Cerebellar cortex (tissue), 1 donor: ENCODE data around the gene CEP55.

Experiments
- DNase-seq: peaks from one replicate; pipeline ENCODE4 v3.0.0-alpha.2; 2015; ENCODE audit warnings: low spot score

CEP55 gene

GRCh38 chr10:93469454-93469853, 27.0 kb upstream of the CEP55 start:
- no peak for DNase-seq

- no peak for DNase-seq
These were observed 25.2 kb upstream of the CEP55 start for GRCh38 chr10:93471110-93471651.

- no peak for DNase-seq
These were observed 23.3 kb upstream of the CEP55 start for GRCh38 chr10:93473161-93473560.

- DNase-seq = no peak
These were observed 22.5 kb upstream of the CEP55 start for GRCh38 chr10:93473804-93474472.

- no peak for DNase-seq
These were observed 21.2 kb upstream of the CEP55 start for GRCh38 chr10:93475227-93475626.

GRCh38 chr10:93475871-93476270, 20.5 kb upstream of the CEP55 start:
- DNase-seq = no peak

- DNase-seq = no peak
These were observed 19.7 kb upstream of the CEP55 start for GRCh38 chr10:93476756-93477155.

GRCh38 chr10:93478873-93479272, 17.5 kb upstream of the CEP55 start:
- no peak for DNase-seq

- DNase-seq = no peak
These were observed 14.7 kb upstream of the CEP55 start for GRCh38 chr10:93481637-93482144.

GRCh38 chr10:93482145-93482834, 14.1 kb upstream of the CEP55 start, which contains the start of gene MYOF:
Gene MYOF, minus strand, starts transcription at chr10:93482334. Its CDS starts 140 bp downstream, at chr10:93482194.
- peak; percentile 75 for DNase-seq

- DNase-seq = no peak
These were observed 10.7 kb upstream of the CEP55 start for GRCh38 chr10:93485690-93486089.

GRCh38 chr10:93488956-93489528, 7.4 kb upstream of the CEP55 start:
- DNase-seq = no peak

- DNase-seq = no peak
These were observed 4.8 kb upstream of the CEP55 start for GRCh38 chr10:93491602-93492121.

GRCh38 chr10:93493162-93493561, 3.2 kb upstream of the CEP55 start:
- DNase-seq = no peak

- DNase-seq = no peak
These were observed 1.9 kb upstream of the CEP55 start for GRCh38 chr10:93494494-93494893.

- DNase-seq = no peak
These were observed 624 bp upstream of the CEP55 start for GRCh38 chr10:93495654-93496321.

GRCh38 chr10:93498166-93498565, 1.8 kb downstream of the CEP55 start:
- no peak for DNase-seq

- no peak for DNase-seq
These were observed 5.2 kb downstream of the CEP55 start for GRCh38 chr10:93501650-93502049.

- DNase-seq = no peak
These were observed 6.7 kb downstream of the CEP55 start for GRCh38 chr10:93503075-93503474.

GRCh38 chr10:93505075-93505474, 8.7 kb downstream of the CEP55 start:
- DNase-seq = no peak

GRCh38 chr10:93509816-93510215, 13.4 kb downstream of the CEP55 start:
- no peak for DNase-seq

- no peak for DNase-seq
These were observed 16.2 kb downstream of the CEP55 start for GRCh38 chr10:93512565-93512964.
